ENCODE results near the gene FUZ. TPM values are rescaled to one million over a fixed set of nuclear protein-coding genes. Genes with fewer than 3 reads are reported as not detected.

The FUZ gene
- total RNA-seq, 2 donors from 2014 or later: 7.6 to 10.0 TPM

- ATAC-seq: no peak
- intact Hi-C loops (cut with DNase I, micrococcal nuclease): no loop called here
- DNase-seq: no peak
Measured at GRCh38 chr19:49853852-49854377, 40.8 kb upstream of the FUZ start.

- intact Hi-C loops (cut with DNase I, micrococcal nuclease): no loop called here
- DNase-seq (no peak), ATAC-seq (no peak)
Measured at GRCh38 chr19:49852631-49853126, 39.6 kb upstream of the FUZ start.

- peak; percentile 37 to 53 for DNase-seq
- no peak for ATAC-seq
- intact Hi-C loops (cut with DNase I, micrococcal nuclease): no loop called here
Measured at GRCh38 chr19:49851456-49852259, 38.6 kb upstream of the FUZ start.

GRCh38 chr19:49850487-49851342 lies 37.6 kb upstream of the FUZ start, which contains the start of gene PTOV1:
Gene PTOV1 (plus strand): TSS chr19:49851159.
- DNase-seq: peak; percentile 90 to 94
- ATAC-seq: peak; percentile 92
- intact Hi-C loops (cut with DNase I, micrococcal nuclease): no loop called here

GRCh38 chr19:49850221-49850486 lies 37.1 kb upstream of the FUZ start:
- intact Hi-C loops (cut with DNase I, micrococcal nuclease): no loop called here
- ATAC-seq (no peak), DNase-seq (no peak)

- ATAC-seq: no peak
- DNase-seq: peak in 1 of 2 donors; percentile 36
- intact Hi-C loops (cut with DNase I, micrococcal nuclease): no loop called here
Measured at GRCh38 chr19:49849433-49850220, 36.5 kb upstream of the FUZ start.

GRCh38 chr19:49848938-49849337 lies 35.8 kb upstream of the FUZ start:
- ATAC-seq: no peak

GRCh38 chr19:49847731-49848696 lies 34.9 kb upstream of the FUZ start:
- intact Hi-C loops (cut with DNase I, micrococcal nuclease): no loop called here
- ATAC-seq: no peak
- no peak for DNase-seq

More at GRCh38 chr19:49848938-49849337, 35.8 kb upstream of the FUZ start:
- intact Hi-C loops (cut with DNase I, micrococcal nuclease): no loop called here
- DNase-seq: no peak

GRCh38 chr19:49846408-49846807 lies 33.3 kb upstream of the FUZ start:
- ATAC-seq (no peak), DNase-seq (no peak)
- intact Hi-C loops (cut with DNase I, micrococcal nuclease): no loop called here

GRCh38 chr19:49845414-49845813 lies 32.3 kb upstream of the FUZ start:
- intact Hi-C loops (cut with DNase I, micrococcal nuclease): no loop called here
- no peak for ATAC-seq
- no peak for DNase-seq

- intact Hi-C loops (cut with DNase I, micrococcal nuclease): no loop called here
- ATAC-seq: no peak
- no peak for DNase-seq
Measured at GRCh38 chr19:49844138-49845095, 31.3 kb upstream of the FUZ start.

GRCh38 chr19:49843265-49843664 lies 30.2 kb upstream of the FUZ start:
- ATAC-seq: no peak
- DNase-seq: no peak
- intact Hi-C loops (cut with DNase I, micrococcal nuclease): no loop called here

- no peak for ATAC-seq
- intact Hi-C loops (cut with DNase I, micrococcal nuclease): no loop called here
- no peak for DNase-seq
Measured at GRCh38 chr19:49840736-49841249, 27.7 kb upstream of the FUZ start.

GRCh38 chr19:49840321-49840720 lies 27.2 kb upstream of the FUZ start:
- ATAC-seq: no peak
- no peak for DNase-seq
- intact Hi-C loops (cut with DNase I, micrococcal nuclease): no loop called here

- intact Hi-C loops (cut with DNase I, micrococcal nuclease): no loop called here
- DNase-seq: no peak
- ATAC-seq: no peak
Measured at GRCh38 chr19:49839713-49840112, 26.6 kb upstream of the FUZ start.

GRCh38 chr19:49838885-49839588 lies 25.9 kb upstream of the FUZ start:
- DNase-seq (no peak), ATAC-seq (no peak)
- intact Hi-C loops (cut with DNase I, micrococcal nuclease): no loop called here
